DOHH2 (cell line): ENCODE data around the gene CD93.

Source experiments
- H3F3A ChIP-seq: fragments of 200-600 bp; sonication (generic), shearing (Covaris generic); 2 replicates; pipeline ENCODE4 v1.6.0; 2016; ENCODE audit warnings: antibody characterized with exemption, mild to moderate bottlenecking; ENCODE audit not compliant: control insufficient read depth, insufficient read depth
- H3K27ac ChIP-seq: fragments of 200-600 bp; sonication (generic); 2 replicates; pipeline ENCODE4 v1.5.1; 2014; ENCODE audit warnings: low read depth, mild to moderate bottlenecking, low read length, moderate library complexity
- H3K27me3 ChIP-seq: fragments of 200-600 bp; sonication (generic); 2 replicates; pipeline ENCODE4 v1.6.1; 2014; ENCODE audit warnings: mild to moderate bottlenecking, low read length, mixed read lengths; ENCODE audit not compliant: control insufficient read depth
- H3K36me3 ChIP-seq: fragments of 200-600 bp; sonication (generic); 2 replicates; pipeline ENCODE4 v1.6.1; 2014; ENCODE audit warnings: mild to moderate bottlenecking, low read length, moderate library complexity, mixed read lengths; ENCODE audit not compliant: control insufficient read depth
- H3K4me1 ChIP-seq: fragments of 200-600 bp; sonication (generic); 2 replicates; pipeline ENCODE4 v1.6.1; 2014; ENCODE audit warnings: mild to moderate bottlenecking, low read length, mixed read lengths; ENCODE audit not compliant: control insufficient read depth
- H3K4me2 ChIP-seq: fragments of 200-600 bp; sonication (generic); 2 replicates; pipeline ENCODE4 v1.6.0; 2014; ENCODE audit warnings: mild to moderate bottlenecking, low read length, moderate library complexity
- H3K4me3 ChIP-seq: fragments of 200-600 bp; sonication (generic); 2 replicates; pipeline ENCODE4 v1.5.1; 2014; ENCODE audit warnings: mild to moderate bottlenecking, low read length, mixed read lengths
- H3K79me2 ChIP-seq: fragments of 200-600 bp; sonication (generic); 2 replicates; pipeline ENCODE4 v1.6.1; 2014; ENCODE audit warnings: mild to moderate bottlenecking, low read length, mixed read lengths; ENCODE audit not compliant: control insufficient read depth
- H3K9me2 ChIP-seq: fragments of 200-600 bp; sonication (generic); replicated peaks from 2 replicates; pipeline ENCODE4 v1.6.1; 2014; ENCODE audit warnings: mild to moderate bottlenecking, low read length, mixed read lengths; ENCODE audit not compliant: control insufficient read depth
- H3K9me3 ChIP-seq: fragments of 200-600 bp; sonication (generic); 2 replicates; pipeline ENCODE4 v1.6.1; 2014; ENCODE audit warnings: antibody characterized with exemption, low read length, mixed read lengths; ENCODE audit not compliant: control insufficient read depth, insufficient read depth
- H4K20me1 ChIP-seq: fragments of 200-600 bp; sonication (generic); 2 replicates; pipeline ENCODE4 v1.6.0; 2014; ENCODE audit warnings: low read depth, mild to moderate bottlenecking, antibody characterized with exemption, low read length, moderate library complexity; ENCODE audit not compliant: control insufficient read depth, insufficient read depth
- EZH2phosphoT487 ChIP-seq: fragments of 200-600 bp; sonication (generic); IDR thresholded peaks from 2 replicates; pipeline ENCODE4 v1.6.1; 2017; ENCODE audit warnings: borderline replicate concordance, mild to moderate bottlenecking, antibody characterized with exemption, low read length, moderate library complexity, mixed read lengths
- TF ChIP-seq, protein P1 (sequence below): fragments of 200-600 bp; sonication (generic); IDR thresholded peaks from one replicate; pipeline ENCODE4 v1.5.1; 2014; ENCODE audit warnings: antibody characterized with exemption, mild to moderate bottlenecking, low read depth, low read length; ENCODE audit not compliant: poor library complexity, severe bottlenecking

Gene CD93

DNA sequence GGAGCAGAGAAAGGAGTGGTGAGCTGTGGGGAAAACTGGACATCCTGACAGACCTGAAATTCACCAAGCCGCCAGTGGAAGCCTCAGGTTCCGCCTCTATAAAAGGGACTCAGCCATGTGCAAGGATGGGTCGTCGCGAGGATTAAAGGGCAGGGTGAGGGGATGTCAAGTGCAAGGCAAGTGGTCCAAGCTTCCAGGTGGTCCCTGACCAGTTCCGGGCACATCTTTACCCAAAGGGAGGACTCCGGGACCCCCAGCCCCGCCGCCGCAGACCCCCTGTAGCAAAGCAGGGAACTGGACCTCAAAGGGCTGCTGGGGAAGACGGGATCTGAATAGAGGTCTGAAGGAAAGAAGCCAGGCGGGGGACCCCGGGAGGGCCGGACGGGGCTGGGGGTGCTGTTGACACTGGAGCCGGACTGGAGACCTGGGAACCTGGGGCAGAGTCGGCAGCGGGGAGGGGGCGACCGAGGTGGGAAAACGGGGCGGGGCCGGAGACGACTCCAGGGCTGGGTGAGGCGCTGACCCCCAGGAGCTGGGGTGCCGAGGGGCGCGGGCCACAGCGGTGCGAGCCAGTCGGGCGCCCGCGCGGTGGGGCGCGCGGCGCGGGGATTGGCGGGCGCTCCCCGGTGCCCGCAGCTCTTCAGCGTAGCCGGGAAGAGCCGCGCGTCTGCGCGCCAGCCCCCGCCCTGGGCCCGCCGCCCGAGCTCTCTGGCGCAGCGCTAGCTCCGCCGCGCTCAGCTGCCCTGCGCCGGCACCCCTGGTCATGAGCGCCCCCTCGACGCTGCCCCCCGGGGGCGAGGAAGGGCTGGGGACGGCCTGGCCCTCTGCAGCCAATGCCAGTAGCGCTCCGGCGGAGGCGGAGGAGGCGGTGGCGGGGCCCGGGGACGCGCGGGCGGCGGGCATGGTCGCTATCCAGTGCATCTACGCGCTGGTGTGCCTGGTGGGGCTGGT lies 51.1 kb downstream of the CD93 start, which contains the start of gene SSTR4:
Gene SSTR4, plus strand, starts transcription at position 592 of the 951 bp plus-strand sequence. Its CDS starts 172 bp downstream, at position 764.
- no peaks in the 10 kb centered on the region for H3K4me1 ChIP-seq
- H3K27ac ChIP-seq: no peak within 1 kb of the TSS
- H3K9me2 ChIP-seq: no peaks in the 10 kb centered on the region
- H3K27me3 ChIP-seq: no peaks in the 10 kb centered on the region
- no peak within 1 kb of the TSS for H3K4me2 ChIP-seq
- no peaks in the 10 kb centered on the region for H3K36me3 ChIP-seq
- TF ChIP-seq, protein P1, sequence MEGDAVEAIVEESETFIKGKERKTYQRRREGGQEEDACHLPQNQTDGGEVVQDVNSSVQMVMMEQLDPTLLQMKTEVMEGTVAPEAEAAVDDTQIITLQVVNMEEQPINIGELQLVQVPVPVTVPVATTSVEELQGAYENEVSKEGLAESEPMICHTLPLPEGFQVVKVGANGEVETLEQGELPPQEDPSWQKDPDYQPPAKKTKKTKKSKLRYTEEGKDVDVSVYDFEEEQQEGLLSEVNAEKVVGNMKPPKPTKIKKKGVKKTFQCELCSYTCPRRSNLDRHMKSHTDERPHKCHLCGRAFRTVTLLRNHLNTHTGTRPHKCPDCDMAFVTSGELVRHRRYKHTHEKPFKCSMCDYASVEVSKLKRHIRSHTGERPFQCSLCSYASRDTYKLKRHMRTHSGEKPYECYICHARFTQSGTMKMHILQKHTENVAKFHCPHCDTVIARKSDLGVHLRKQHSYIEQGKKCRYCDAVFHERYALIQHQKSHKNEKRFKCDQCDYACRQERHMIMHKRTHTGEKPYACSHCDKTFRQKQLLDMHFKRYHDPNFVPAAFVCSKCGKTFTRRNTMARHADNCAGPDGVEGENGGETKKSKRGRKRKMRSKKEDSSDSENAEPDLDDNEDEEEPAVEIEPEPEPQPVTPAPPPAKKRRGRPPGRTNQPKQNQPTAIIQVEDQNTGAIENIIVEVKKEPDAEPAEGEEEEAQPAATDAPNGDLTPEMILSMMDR: no peak
- TF ChIP-seq EZH2phosphoT487: no peak
- H3K79me2 ChIP-seq: no peaks in the 10 kb centered on the region
- peaks cover 3% of the 10 kb centered on the region; the same call in 1 of the 2 replicates for H3K9me3 ChIP-seq
- H3F3A ChIP-seq: no peaks in the 10 kb centered on the region
- H3K4me3 ChIP-seq: no peak within 1 kb of the TSS
- no peaks in the 10 kb centered on the region for H4K20me1 ChIP-seq

DNA sequence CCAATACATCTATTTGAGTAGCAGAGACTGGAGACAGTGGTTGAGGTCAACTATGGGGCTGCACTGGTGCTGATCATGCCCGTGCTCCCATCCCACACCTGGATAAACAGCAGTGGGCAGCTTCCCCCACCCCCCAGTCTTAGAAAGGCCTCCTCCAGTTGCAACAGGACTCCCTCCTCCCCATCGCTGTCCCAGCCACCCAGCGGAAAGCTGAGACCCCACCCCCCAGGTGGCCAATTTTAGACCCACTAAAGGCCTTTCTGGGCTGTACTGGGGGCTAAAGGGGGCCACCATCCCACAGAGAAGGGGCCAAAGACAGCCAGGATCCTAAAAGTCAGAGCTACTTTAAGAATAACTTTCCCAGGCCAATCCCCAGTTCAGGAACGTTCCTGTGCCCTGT lies 52.2 kb downstream of the CD93 start:
- Histone ChIP-seq H3K36me3 (no peaks in the 10 kb centered on the region), H3K4me1 (no peaks in the 10 kb centered on the region), H3K27ac (no peak overlapping the region), H3K4me2 (no peak overlapping the region), H3K79me2 (no peaks in the 10 kb centered on the region), H3K4me3 (no peak overlapping the region), H3F3A (no peaks in the 10 kb centered on the region), H3K27me3 (no peaks in the 10 kb centered on the region), H4K20me1 (no peaks in the 10 kb centered on the region), H3K9me3 (peaks cover 3% of the 10 kb centered on the region; the same call in 1 of the 2 replicates), H3K9me2 (no peaks in the 10 kb centered on the region)
- TF ChIP-seq EZH2phosphoT487: no peak
- TF ChIP-seq, protein P1: no peak

DNA sequence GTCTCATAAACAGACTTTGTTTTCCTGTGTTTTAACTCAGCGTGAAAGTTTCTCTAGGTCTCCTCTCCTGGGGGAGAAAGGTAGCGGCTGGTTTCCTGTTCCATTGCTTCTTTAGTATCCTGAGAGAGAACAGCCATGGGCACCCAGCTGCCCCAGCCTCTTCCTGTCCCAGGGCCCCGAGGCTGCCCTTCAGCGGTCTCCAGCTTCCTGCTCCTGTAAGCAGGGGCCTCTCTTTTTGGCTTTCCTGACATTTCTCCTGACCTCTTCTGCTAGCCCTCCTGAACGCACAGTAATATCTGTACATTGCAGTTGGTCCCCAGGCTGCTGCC lies 53.4 kb downstream of the CD93 start:
- no peaks in the 10 kb centered on the region for H3F3A ChIP-seq
- TF ChIP-seq, protein P1: no peak
- TF ChIP-seq EZH2phosphoT487: no peak
- no peak overlapping the region for H3K27ac ChIP-seq
- H3K27me3 ChIP-seq: no peaks in the 10 kb centered on the region
- no peaks in the 10 kb centered on the region for H3K9me2 ChIP-seq
- no peaks in the 10 kb centered on the region for H3K79me2 ChIP-seq
- H3K36me3 ChIP-seq: no peaks in the 10 kb centered on the region
- peaks cover 3% of the 10 kb centered on the region; the same call in 1 of the 2 replicates for H3K9me3 ChIP-seq
- H3K4me2 ChIP-seq: no peak overlapping the region
- H3K4me3 ChIP-seq: no peak overlapping the region
- H4K20me1 ChIP-seq: no peaks in the 10 kb centered on the region
- no peaks in the 10 kb centered on the region for H3K4me1 ChIP-seq
